Measurements from ENCODE around the gene MYO6.

DNA sequence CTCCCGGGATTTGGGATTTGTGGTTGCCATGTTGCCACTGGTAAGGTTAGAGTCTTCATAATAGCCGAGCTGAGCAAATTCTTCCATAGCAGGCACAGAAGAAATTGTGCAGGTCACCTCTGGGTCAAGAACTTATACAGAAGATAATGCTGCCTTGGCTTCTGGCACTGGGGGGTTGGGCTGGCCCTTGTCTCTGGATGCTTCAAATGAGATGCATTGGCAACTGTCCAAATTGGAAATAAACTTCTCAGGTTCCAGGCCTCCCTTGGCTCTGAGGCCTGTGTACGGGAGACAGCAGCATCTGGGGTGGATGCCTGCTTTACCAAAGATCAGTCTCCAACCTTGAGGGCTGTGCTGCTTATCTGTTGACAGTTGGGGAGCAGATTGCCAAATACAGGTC, 26.2 kb downstream of the MYO6 start:
- TF ChIP-seq, protein P1, sequence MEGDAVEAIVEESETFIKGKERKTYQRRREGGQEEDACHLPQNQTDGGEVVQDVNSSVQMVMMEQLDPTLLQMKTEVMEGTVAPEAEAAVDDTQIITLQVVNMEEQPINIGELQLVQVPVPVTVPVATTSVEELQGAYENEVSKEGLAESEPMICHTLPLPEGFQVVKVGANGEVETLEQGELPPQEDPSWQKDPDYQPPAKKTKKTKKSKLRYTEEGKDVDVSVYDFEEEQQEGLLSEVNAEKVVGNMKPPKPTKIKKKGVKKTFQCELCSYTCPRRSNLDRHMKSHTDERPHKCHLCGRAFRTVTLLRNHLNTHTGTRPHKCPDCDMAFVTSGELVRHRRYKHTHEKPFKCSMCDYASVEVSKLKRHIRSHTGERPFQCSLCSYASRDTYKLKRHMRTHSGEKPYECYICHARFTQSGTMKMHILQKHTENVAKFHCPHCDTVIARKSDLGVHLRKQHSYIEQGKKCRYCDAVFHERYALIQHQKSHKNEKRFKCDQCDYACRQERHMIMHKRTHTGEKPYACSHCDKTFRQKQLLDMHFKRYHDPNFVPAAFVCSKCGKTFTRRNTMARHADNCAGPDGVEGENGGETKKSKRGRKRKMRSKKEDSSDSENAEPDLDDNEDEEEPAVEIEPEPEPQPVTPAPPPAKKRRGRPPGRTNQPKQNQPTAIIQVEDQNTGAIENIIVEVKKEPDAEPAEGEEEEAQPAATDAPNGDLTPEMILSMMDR (conservative IDR thresholded peaks at IDR 0.05; ENCODE audit: low read length) = no peak
- TF ChIP-seq EZH2phosphoT487 (IDR thresholded peaks at IDR 0.05; ENCODE audit: borderline replicate concordance, low read depth, low read length) = no peak

All from OCI-LY7 (cell line).